COLO668 (cell line): ENCODE measurements around the gene PLPPR1.
A peak's percentile ranks its signal among the peaks of the same experiment; 100 is the strongest.
"Not testable (repeated sequence)": the region's sequence is repeated elsewhere in the genome, so short reads cannot be mapped to it uniquely, and the experiment has no call there.

Experiments used
- DNase-seq: peaks from one replicate; lab custom pipeline; 2025; ENCODE audit not compliant: unreplicated experiment; lab: John Stamatoyannopoulos, UW

The PLPPR1 gene

DNA sequence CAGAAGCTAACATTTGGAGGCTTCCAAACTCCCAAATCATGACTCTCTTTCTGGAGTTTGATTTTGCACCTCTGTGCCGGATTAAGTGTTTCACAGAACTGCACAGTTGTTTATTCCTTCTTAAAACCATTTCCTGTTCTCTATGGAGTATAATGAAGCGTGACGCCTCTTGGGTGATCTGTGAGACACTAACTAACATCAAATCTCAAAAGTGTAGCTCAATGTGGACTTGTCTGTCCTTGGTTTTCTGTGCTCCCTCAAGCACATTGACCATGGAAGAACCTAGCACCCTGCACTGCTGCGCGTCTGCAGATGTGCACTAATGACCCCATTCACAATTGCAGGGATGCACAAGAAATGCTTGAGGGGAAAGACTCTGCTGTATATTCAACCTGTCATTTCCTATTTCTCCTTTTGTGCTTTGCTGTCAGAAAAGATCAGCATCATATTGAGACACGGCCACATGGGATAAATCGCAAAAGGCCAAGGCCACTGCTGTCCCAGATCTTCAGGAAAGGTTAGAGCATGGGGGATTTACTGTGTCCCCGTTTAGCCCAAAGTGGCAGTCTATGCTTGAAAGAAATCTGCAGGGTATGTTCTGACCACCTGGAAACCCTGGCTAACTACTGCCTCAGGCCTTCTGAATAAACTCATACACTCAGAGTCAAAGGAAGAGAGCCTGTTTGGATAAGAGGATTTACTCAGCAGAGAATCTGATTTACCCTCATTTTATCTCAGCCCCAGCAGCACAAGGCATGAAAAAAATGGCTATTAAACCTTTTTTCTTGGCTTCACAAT lies 246.6 kb downstream of the PLPPR1 start:
- DNase-seq = no peak

DNA sequence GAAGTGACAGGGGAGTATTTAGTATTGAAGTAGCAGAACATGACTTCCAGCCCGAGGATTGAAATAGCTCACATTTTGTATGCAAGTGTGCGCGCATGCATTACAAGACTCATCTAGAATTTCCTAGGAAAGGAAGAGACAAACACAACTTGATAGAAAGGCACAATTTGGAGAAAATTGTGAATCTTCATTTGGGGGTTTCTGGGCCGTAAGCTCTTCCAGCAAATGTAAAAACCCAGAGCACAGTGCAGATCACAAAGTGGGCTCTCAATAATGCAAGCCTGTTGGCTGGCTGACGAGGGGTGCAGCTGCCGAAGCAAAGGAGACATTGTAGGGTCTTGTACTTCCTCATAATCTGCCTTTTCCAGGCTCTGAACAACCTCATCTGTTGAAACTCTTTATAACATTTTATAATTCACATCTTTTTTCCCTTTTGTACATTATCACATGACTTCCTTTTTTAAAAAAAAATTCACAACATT lies 247.3 kb downstream of the PLPPR1 start:
- no peak for DNase-seq

DNA sequence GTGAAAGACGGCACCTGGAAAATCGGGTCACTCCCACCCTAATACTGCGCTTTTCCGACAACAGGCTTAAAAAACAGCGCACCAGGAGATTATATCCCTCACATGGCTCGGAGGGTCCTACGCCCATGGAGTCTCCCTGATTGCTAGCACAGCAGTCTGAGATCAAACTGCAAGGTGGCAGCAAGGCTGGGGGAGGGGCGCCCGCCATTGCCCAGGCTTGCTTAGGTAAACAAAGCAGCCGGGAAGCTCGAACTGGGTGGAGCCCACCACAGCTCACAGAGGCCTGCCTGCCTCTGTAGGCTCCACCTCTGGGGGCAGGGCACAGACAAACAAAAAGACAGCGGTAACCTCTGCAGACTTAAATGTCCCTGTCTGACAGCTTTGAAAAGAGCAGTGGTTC lies 262.5 kb downstream of the PLPPR1 start:
- DNase-seq = not testable (repeated sequence)

DNA sequence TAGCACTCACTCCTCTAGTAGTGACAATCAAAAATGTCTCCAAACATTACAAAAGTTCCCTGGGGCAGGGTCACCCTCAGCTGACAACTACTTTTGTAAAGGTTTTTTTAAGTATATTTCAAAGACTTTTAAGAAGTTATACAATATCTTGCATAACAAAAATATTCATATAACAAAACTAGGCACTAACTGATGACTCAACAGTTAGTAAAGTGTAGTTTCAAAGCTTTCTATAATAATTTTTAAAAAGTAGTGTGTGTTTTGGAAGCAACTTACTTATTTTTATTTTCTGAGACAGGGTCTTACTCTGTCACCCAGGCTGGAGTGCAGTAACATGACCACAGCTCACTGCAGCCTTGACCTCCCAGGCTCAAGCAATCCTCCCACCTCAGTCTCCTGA lies 271.4 kb downstream of the PLPPR1 start:
- DNase-seq = no peak

DNA sequence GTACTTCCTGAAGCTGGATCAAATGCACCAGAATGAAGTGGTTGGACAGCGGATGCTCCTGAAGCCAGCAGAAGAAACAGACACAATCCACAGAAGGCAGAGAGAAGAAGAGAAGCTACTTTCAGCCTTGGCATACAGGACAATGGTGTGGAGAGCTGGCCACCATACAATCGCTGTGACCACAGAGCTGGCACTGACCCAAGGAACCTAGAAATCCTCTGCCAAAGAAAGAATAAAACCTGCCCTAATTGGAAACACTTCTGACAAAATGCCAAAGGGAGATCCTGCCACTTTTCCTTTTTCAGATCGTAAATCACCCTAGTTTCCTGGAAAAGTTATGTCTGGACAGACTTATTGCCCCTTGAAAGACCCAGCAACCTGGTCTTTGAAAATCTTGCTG lies 278.5 kb downstream of the PLPPR1 start:
- DNase-seq = no peak

DNA sequence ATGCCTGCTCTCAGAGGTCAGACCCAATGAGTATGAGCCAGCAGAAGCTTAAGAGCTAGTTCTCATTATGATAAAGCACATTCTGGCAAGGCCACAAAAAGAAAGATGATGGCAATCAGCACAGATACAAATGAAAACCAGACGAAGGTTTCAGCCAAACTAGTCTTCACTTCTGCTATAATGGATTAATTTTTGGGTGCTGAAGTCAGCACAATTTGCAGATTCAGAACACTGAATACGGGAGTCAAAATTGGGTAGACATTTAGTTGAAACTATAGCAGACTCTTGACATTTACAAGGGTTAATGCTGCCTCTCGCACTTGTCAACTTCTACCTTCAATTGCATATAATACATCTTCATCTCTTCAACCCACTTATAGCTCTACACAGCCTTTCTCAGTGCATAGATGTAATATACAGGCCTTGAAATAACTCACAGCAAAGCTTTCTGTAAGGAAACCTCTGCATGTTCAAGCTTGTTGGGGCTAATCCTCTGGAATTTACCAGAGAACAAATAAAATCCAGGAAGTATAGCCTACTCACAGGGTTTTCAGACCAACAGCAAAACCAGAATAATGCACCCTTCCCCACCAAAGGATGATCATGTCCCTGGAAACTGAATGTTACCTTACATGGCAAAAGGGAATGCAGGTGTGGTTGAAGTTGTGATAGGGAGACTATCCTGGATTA lies 279.1 kb downstream of the PLPPR1 start:
- no peak for DNase-seq

DNA sequence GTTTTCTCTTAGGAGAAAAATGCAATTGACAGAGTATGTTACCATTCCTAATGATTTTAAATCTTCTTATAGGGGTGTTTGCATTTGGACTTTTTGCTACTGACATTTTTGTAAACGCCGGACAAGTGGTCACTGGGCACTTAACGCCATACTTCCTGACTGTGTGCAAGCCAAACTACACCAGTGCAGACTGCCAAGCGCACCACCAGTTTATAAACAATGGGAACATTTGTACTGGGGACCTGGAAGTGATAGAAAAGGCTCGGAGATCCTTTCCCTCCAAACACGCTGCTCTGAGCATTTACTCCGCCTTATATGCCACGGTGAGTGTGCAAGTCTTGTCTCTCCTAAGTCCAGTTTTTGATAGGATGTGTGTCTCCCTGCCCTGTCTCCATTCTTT lies 280.6 kb downstream of the PLPPR1 start:
- no peak for DNase-seq

DNA sequence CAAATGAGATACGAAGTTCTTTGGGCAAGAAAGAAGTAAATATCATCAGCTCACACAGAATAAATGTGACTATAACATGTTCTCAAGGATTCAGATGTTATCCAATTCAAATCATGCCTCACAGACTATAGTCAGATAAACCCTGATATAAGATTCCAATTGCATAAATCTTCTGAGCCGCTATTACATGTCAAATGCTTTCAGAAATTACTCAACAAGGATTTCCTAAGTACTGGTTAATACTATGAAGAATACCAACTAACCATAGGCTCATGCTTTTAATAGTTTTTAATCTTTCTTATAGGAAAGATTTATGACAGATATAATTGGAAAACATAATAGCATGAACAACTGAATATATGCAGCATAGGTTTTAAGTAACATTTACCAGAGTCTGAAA lies 282.7 kb downstream of the PLPPR1 start:
- DNase-seq = no peak

DNA sequence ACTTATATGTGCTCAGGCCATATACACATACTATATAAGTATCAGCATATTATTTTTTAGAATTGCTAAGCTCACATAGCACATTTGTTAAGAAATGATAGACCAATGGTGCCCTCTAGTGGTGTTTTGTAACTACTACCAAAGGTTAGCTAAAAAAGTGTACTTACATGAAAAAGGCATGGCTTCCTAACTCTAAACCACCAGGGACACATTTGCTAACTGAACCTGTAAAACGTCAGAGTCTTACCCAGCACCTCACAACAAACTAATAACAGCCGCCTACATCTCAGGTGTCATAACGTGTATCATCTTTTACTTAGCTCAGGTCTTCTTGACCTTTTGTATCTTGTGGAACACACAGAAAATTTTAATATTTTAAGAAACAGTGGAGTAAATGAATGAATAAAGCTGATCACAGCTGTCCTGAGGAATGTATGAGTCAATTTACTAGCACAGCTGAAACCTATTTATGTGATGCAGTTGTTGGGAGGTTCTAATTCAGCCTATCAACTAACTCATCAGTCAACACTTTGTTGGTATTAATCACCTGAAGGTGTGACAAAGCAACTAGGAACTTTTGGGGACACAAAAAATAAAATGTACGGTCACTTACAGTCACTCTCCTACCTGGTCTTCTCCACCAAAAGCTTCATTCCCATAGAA lies 283.4 kb downstream of the PLPPR1 start:
- peak; percentile 13 for DNase-seq

DNA sequence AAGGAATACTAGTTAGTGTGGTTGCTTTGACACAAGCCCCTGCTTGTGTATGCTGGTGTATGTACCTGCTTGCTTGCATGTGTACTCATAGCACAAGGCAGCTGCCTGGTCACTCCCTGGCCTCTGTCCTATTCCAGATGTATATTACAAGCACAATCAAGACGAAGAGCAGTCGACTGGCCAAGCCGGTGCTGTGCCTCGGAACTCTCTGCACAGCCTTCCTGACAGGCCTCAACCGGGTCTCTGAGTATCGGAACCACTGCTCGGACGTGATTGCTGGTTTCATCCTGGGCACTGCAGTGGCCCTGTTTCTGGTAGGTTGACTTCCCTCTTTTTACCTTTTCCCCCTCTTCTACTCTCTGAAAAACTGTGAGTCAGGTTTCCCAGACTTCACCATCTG lies 284.1 kb downstream of the PLPPR1 start:
- DNase-seq = no peak

DNA sequence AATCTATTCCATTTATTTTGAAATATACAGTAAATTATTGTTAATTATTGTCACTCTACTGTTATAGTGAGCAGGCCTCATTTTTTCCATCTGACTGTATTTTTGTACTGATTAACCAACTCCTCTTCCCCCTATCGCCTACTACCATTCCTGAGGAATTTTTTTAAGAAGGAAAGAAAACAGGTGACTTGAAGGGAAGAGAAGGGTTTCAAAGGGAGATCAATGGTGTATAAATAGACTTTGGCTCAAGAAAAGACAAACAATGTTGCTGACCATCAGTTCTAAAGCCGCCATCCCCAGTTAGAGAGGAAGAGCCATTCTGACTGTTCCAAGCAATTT lies 286.6 kb downstream of the PLPPR1 start:
- no peak for DNase-seq

DNA sequence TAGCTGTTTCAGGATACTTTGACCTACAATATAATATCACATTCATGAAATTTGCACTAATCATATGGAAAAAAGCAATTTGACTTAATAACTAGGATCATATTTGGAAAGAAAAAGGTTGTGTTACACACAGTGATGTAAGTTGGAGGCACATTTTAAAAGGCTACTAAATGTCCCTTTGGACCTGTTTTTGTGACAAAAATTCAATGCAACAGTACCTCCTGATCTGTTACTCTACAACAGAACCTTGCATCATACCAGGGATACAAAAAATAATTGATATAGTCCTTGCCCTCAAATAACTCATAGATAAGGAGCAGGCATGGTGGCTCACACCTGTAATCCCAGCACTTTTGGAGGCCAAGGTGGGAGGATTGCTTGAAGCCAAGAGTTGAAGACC lies 289.2 kb downstream of the PLPPR1 start:
- DNase-seq = no peak

DNA sequence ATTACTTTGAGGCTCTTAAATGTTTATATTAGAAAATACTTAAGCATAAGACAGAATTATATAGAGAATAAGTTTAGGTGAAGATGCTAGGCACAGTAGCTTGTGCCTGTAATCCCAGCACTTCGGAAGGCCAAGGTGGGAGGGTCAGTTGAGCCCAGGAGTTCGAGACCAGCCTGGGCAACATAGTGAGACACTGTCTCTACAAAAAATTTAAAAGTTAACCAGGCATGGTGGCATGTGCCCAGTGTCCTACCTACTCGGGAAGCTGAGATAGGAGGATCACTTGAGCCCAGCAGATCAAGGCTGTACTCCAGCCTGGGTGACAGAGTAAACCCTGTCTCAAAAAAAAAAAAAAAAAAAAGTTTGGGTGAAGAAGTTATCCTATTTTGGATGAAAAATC lies 294.6 kb downstream of the PLPPR1 start:
- DNase-seq = no peak

DNA sequence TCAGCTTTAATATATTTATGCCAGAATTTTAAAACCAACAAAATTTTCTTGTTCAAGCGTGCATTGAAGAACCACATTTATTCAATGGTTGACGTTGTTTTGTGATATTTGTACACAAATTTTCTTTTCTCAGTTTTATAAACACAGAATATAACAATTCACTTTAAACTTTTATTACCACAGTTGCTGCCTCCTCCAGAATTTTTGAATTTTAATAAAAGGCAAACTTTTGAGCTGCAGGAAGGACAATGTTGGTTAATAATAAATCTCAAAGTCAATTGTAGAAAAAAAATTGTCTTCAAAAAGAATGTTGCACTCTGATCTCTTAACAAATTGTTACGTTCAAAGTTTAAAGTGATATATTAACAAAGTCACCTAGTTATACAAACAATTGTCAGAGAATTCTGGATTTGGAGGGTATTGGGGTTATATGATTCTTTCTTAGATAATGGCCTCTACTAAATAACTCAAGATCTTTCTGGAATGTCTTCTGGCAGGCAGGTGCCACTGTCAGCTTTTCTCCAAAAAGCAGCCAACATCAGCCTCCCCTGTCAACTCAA lies 295.8 kb downstream of the PLPPR1 start:
- DNase-seq = no peak

DNA sequence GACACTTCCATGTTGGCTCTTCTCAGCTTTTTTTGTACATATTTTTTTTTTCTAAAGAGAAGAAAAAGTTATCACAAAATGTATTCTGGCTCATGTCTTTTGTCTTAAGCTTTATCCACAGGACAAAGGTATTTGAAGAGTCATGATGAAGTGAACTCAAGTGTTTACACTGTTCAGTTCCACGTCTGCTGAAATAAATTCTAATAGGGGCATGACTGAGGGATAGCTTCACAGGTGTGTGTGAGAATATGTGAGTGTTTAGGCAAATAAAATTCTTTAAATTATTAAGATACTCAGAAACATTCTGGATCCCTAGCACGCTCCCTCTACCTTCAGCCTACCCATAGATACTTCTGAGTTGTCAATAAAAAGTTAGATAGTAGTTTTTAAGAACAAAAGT lies 296.5 kb downstream of the PLPPR1 start:
- DNase-seq = no peak

DNA sequence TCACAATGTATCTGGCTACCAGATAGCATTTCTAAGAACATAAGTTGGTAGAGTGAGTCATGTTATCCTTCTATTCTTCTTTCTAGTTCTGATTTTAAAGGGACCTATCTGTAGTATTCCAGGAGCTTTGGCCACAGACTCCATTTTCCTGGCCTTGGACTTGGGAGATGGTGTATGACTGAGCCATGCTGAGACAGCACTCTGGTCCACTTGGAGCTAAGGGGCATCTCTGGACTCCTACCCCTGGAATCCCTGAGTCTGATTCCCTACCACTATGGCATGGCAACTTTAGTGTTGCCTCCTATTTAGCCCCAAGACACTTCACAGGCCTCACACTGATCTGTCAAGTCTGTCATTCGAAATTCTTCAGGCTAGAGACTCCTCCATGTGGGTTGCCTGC lies 297.5 kb downstream of the PLPPR1 start:
- DNase-seq = no peak

DNA sequence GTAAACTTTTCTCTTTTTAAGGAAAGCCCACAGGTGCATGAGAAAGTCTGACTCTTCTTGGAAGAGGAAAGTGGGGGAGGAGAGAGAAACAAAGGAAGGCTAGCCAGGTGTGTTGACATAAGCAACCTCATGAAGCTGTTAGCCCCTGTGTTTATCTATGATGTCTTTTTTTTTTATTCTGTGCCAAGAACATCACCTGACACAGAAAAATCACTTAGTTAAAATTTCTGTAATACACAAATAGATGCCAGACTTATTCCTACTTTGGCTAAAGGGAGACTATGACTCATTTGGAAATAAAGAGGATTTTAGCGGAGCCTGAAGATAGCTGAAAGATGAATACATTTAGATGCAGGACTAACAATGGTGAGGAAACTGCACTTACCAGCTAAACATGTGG lies 298.0 kb downstream of the PLPPR1 start:
- DNase-seq = peak; percentile 20

DNA sequence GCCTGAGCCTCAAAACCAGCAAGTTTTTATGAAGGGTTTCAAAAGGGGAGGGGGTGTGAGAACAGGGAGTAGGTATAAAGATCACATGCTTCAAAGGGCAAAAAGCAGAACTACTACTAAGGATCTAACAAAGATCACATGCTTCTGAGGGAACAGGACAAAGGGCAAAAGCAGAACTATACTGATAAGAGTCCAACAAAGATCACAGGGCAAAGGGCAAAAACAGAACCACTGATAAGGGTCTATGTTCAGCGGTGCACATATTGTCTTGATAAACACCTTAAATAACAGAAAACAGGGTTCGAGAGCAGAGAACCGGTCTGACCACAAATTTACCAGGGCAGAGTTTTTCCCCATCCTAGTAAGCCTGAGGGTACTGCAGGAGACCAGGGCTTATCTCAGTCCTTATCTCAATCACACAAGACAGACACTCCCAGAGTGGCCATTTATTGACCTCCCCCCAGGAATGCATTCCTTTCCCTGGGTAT lies 298.9 kb downstream of the PLPPR1 start:
- not testable (repeated sequence) for DNase-seq

DNA sequence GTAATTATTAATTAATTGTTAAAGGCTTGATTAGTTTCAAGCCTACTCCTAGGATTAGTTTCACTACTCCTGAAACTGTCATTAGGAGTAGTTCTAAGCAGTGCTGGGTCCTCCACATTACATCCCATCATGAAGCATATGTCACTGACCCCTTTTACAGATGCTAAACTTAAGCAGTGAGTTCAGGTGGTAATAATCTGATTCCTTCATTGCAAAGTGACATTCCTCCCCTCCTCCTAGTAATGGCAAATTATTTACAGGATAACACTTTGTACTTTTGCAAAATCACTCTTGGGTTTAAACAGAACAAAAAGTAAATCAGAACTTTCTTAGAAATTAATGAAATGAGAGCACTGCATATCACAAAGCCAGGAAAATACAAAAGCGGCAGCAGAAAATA lies 303.8 kb downstream of the PLPPR1 start:
- DNase-seq = no peak

DNA sequence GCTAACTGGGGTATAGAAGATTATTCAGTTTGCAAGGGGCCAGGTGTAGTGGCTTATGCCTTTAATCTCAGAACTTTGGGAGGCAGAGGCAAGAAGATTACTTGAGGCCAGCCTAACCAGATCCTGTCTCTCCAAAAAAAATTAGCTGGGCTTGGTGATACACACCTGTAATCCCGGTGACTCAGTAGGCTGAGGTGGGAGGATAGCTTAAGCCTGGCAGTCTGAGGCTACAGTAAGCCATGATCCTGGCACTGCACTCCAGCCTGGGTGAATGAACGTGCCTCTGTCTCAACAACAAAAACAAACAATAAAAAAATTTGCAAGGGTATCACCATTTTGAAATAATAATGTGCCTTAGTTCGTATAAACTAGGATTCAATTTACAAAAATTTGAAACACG lies 305.0 kb downstream of the PLPPR1 start:
- no peak for DNase-seq

DNA sequence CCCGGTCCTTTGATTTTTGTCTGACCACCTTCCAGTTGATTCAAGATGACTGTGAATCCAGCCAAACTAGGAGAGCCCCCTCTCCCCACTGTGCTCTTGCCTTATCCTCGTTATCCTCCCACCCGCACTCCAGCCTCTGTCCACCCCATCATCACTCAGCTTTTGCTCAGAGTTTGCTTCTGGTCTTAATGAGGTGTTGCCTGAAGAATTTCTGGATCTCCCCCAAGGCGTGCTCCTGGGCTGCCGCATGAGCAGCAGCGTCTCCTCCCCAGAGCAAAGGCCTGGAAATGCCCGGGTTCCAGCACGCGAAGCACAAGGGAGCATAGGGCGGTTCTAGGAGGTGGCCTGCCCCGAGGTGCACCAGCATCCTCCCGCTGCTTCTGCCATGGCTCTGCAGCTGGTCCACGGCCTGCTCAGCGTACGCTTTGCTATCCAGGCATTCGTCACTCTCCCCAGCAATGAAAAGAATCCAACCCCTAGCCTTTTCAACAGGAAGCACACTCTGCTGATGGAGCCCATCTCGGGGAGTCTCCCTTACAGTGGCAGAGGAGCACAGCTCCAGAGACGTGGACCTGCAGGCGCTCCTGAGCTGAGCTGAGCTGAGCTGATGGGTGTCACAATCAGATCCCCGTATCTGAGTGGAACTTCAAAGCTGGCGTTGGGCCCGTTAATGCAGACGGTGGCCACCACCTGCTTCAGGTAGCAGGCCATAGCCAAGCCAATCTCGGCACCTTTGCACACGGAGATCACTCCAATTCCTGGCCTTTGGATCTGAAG lies 305.6 kb downstream of the PLPPR1 start:
- DNase-seq = no peak
